ENCODE results near the gene KCTD7. TPM values are rescaled to one million over a fixed set of nuclear protein-coding genes. Genes with fewer than 3 reads are reported as not detected.

KCTD7 gene
- total and polyA plus RNA-seq, 2 of the 13 experiments (the other 11 are each of a cell fraction or from before 2014, with no cell fraction given): 7.3 to 13.5 TPM

DNA sequence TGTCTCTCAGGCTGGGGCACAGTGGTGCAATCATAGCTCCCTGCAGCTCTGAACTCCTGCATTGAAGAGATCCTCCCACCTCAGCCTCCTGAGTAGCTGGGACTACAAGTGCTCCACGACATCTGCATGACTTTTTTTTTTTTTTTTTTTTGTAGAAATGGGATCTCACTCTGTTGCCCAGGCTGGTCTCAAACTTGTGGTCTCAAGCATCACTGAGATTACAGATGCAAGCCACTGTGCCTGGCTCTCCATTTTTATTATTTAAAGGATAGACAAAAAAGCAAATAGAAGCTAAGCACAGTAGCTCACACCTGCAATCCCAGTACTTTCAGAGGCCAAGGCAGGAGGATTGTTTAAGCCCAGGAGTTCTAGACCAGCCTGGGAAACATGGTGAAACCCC, 13.0 kb upstream of the KCTD7 start:
- Histone ChIP-seq H3K9ac (ENCODE audit: insufficient read depth, low read depth, low read length) (no peak overlapping the region), H3K27me3 (ENCODE audit: control insufficient read depth in 1 of 2, insufficient read depth in 2 of 2, low read length in 2 of 2) (no peaks in the 10 kb centered on the region), H2AFZ (ENCODE audit: low read length) (no peak overlapping the region), H3K79me2 (ENCODE audit: insufficient read depth, low read length) (no peaks in the 10 kb centered on the region), H3K4me3 (replicated peaks in 1 of 3; ENCODE audit: insufficient read depth in 1 of 3, low read depth in 2 of 3, low read length in 3 of 3) (no peak overlapping the region), H3K27ac (ENCODE audit: extremely low read length, insufficient read depth, low read length) (no peak overlapping the region), H3K9me3 (ENCODE audit: low read length) (no peaks in the 10 kb centered on the region), H3K36me3 (replicated peaks in 1 of 2; ENCODE audit: control insufficient read depth in 1 of 2, insufficient read depth in 2 of 2, low read length in 2 of 2) (no peaks in the 10 kb centered on the region), H3K4me1 (ENCODE audit: insufficient read depth, low read length) (peaks cover 38% of the 10 kb centered on the region), H3K4me2 (ENCODE audit: low read depth, low read length) (no peak overlapping the region), H4K20me1 (ENCODE audit: insufficient read depth, low read length) (no peaks in the 10 kb centered on the region)
- 7% methylated on average over 1 of the region's 1 CpG for WGBS (ENCODE audit: low lambda C conversion rate)
- POLR2A ChIA-PET: no interaction called here
- BruUV-seq (replicated peaks): no TSS peak
- no peak for DNase-seq (ENCODE audit: low spot score)
- intact Hi-C loops (cut with micrococcal nuclease; ENCODE audit: unreplicated experiment): no loop called here
- ATAC-seq: no peak
- FAIRE-seq: no peak
- peak; percentile 67 for TF ChIP-seq ZNF121 (CRISPR knock-in tag; IDR thresholded peaks at IDR 0.05)
- no peak for TF ChIP-seq ZBTB8A (CRISPR knock-in tag; IDR thresholded peaks at IDR 0.05; ENCODE audit: borderline replicate concordance, low read depth)
- no peak for TF ChIP-seq JARID2 (CRISPR knock-in tag; IDR thresholded peaks at IDR 0.05; ENCODE audit: insufficient replicate concordance)
- in situ Hi-C loops (cut with HindIII; ENCODE audit: extremely low pct_ligation_motif_present, low pct_unique_long_range_greater_than_20kb): no loop called here
- CTCF ChIA-PET (ENCODE audit: low intra/inter-chr PET ratio, low total read pairs): no interaction called here

DNA sequence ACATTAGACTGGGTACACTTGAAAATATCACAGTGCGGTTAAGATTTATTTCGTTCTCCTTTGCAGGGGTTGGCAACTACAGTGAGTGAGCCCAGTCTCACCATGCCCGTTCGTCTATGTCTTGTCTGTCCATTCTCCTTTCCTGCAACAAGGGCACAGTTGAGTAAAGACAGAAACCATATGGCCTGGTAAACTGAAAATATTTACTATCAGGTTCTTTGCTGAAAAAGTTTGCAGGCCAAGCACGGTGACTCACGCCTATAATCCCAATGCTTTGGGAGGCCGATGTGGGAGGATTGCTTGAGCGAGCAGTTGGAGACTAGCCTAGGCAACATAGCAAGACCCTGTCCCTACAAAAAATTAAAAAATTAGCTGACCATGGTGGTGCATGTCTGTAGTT, 11.4 kb upstream of the KCTD7 start:
- CTCF ChIA-PET (ENCODE audit: low intra/inter-chr PET ratio, low total read pairs): no interaction called here

More for the DNA sequence above, 11.4 kb upstream of the KCTD7 start:
- no peaks in the 10 kb centered on the region for H3K36me3 ChIP-seq (replicated peaks in 1 of 2; ENCODE audit: control insufficient read depth in 1 of 2, insufficient read depth in 2 of 2, low read length in 2 of 2)
- POLR2A ChIA-PET: no interaction called here
- H3K79me2 ChIP-seq (ENCODE audit: insufficient read depth, low read length): no peaks in the 10 kb centered on the region
- H4K20me1 ChIP-seq (ENCODE audit: insufficient read depth, low read length): no peaks in the 10 kb centered on the region
- H3K27ac ChIP-seq (ENCODE audit: extremely low read length, insufficient read depth, low read length): no peak overlapping the region
- H3K4me3 ChIP-seq (replicated peaks in 1 of 3; ENCODE audit: insufficient read depth in 1 of 3, low read depth in 2 of 3, low read length in 3 of 3): no peak overlapping the region
- 46% methylated on average over 8 of the region's 8 CpGs for WGBS (ENCODE audit: low lambda C conversion rate)
- TF ChIP-seq SP4 (CRISPR knock-in tag; IDR thresholded peaks at IDR 0.05) (no peak), RBM22 (optimal IDR thresholded peaks at IDR 0.05; ENCODE audit: low read length) (no peak), ZFY (CRISPR knock-in tag; IDR thresholded peaks at IDR 0.05) (no peak), JARID2 (CRISPR knock-in tag; IDR thresholded peaks at IDR 0.05; ENCODE audit: insufficient replicate concordance) (no peak), ZNF557 (CRISPR knock-in tag; IDR thresholded peaks at IDR 0.05) (no peak)
- TF ChIP-seq, protein P1, sequence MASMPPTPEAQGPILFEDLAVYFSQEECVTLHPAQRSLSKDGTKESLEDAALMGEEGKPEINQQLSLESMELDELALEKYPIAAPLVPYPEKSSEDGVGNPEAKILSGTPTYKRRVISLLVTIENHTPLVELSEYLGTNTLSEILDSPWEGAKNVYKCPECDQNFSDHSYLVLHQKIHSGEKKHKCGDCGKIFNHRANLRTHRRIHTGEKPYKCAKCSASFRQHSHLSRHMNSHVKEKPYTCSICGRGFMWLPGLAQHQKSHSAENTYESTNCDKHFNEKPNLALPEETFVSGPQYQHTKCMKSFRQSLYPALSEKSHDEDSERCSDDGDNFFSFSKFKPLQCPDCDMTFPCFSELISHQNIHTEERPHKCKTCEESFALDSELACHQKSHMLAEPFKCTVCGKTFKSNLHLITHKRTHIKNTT (CRISPR knock-in tag; IDR thresholded peaks at IDR 0.05): no peak
- TF ChIP-seq, protein P2, sequence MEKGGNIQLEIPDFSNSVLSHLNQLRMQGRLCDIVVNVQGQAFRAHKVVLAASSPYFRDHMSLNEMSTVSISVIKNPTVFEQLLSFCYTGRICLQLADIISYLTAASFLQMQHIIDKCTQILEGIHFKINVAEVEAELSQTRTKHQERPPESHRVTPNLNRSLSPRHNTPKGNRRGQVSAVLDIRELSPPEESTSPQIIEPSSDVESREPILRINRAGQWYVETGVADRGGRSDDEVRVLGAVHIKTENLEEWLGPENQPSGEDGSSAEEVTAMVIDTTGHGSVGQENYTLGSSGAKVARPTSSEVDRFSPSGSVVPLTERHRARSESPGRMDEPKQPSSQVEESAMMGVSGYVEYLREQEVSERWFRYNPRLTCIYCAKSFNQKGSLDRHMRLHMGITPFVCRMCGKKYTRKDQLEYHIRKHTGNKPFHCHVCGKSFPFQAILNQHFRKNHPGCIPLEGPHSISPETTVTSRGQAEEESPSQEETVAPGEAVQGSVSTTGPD (CRISPR knock-in tag; IDR thresholded peaks at IDR 0.05): no peak
- in situ Hi-C loops (cut with HindIII; ENCODE audit: extremely low pct_ligation_motif_present, low pct_unique_long_range_greater_than_20kb) (no loop called here), intact Hi-C loops (cut with micrococcal nuclease; ENCODE audit: unreplicated experiment) (no loop called here)
- no peak for DNase-seq (ENCODE audit: low spot score)
- ATAC-seq: no peak; the same call in 2 of the 3 replicates
- peak overlapping the region; percentile 37; the same call in 1 of the 2 replicates for H3K4me2 ChIP-seq (ENCODE audit: low read depth, low read length)
- H2AFZ ChIP-seq (ENCODE audit: low read length): no peak overlapping the region
- no TSS peak for BruUV-seq (replicated peaks)
- H3K9ac ChIP-seq (ENCODE audit: insufficient read depth, low read depth, low read length): no peak overlapping the region
- peaks cover 29% of the 10 kb centered on the region for H3K4me1 ChIP-seq (ENCODE audit: insufficient read depth, low read length)
- H3K9me3 ChIP-seq (ENCODE audit: low read length): no peaks in the 10 kb centered on the region
- no peak for FAIRE-seq
- no peaks in the 10 kb centered on the region for H3K27me3 ChIP-seq (ENCODE audit: control insufficient read depth in 1 of 2, insufficient read depth in 2 of 2, low read length in 2 of 2)

Measured in HepG2 (cell line).